Suprapubic skin (tissue), 4 donors: ENCODE measurements around the gene SLC1A7. TPM values are rescaled to one million over a fixed set of nuclear protein-coding genes. Genes with fewer than 3 reads are reported as not detected.

Experiments used
- DNase-seq, 2 donors: peaks; one replicate each; pipeline ENCODE4 v3.0.0-alpha.2; 2019; ENCODE audit warnings: low spot score in 2 of 2
- H3K27ac ChIP-seq: fragments of 200-600 bp; sonication (generic); one replicate; pipeline ENCODE4 v1.5.1; 2019
- H3K27me3 ChIP-seq: fragments of 200-600 bp; sonication (generic); one replicate; pipeline ENCODE4 v1.5.1; 2019
- H3K36me3 ChIP-seq: fragments of 200-600 bp; sonication (generic); one replicate; pipeline ENCODE4 v1.5.1; 2019
- H3K4me1 ChIP-seq: fragments of 200-600 bp; sonication (generic); one replicate; pipeline ENCODE4 v1.5.1; 2019
- H3K4me3 ChIP-seq: fragments of 200-600 bp; sonication (generic); one replicate; pipeline ENCODE4 v1.5.1; 2019; ENCODE audit warnings: mild to moderate bottlenecking
- H3K9me3 ChIP-seq: fragments of 200-600 bp; sonication (generic); one replicate; pipeline ENCODE4 v1.5.1; 2019
- EP300 ChIP-seq: sonication (generic); formaldehyde crosslinking; IDR thresholded peaks from one replicate; pipeline ENCODE4 v1.6.1; 2017; ENCODE audit warnings: antibody characterized with exemption
- POLR2A ChIP-seq, 2 donors: fragments of 450-650 bp; IDR thresholded peaks; one replicate each; pipeline ENCODE4 v1.6.1; 2017; ENCODE audit warnings: antibody characterized with exemption in 2 of 2, mild to moderate bottlenecking in 2 of 2, moderate library complexity in 2 of 2
- POLR2AphosphoS5 ChIP-seq, 3 donors: sonication (generic); formaldehyde crosslinking; IDR thresholded peaks; one replicate each; pipeline ENCODE4 v1.6.1; 2017; ENCODE audit warnings: antibody characterized with exemption in 3 of 3
- WGBS: methylation state at CpG from one replicate; pipeline ENCODE4 v1.1.5; 2018; 5-methylcytosine and 5-hydroxymethylcytosine counted together
- total RNA-seq, 4 donors: library from RNA; depleted of rRNA; stranded (reverse); fragments of >200 nt; gene quantifications; one replicate each; pipeline ENCODE4 v1.1.0, GENCODE V29; 2016
- TF ChIP-seq, protein P1 (sequence below), 2 donors: fragments of 200-600 bp in 1 of 2; fragments of 450-650 bp in 1 of 2; sonication (generic) in 1 of 2; IDR thresholded peaks; one replicate each; pipeline ENCODE4 v1.5.1; 2016 to 2019; ENCODE audit warnings: antibody characterized with exemption in 2 of 2, mild to moderate bottlenecking in 1 of 2, moderate library complexity in 1 of 2

SLC1A7 gene
- total RNA-seq, 4 donors from 2014 or later: not detected

GRCh38 chr1:53093451-53093754 is 49.0 kb downstream of the SLC1A7 start:
- no peak for DNase-seq
- WGBS: 80% methylated on average over 5 of the region's 8 CpGs
- H3K27me3 ChIP-seq: no peaks in the 10 kb centered on the region
- no peak overlapping the region for H3K4me3 ChIP-seq
- TF ChIP-seq EP300: no peak
- TF ChIP-seq, protein P1, sequence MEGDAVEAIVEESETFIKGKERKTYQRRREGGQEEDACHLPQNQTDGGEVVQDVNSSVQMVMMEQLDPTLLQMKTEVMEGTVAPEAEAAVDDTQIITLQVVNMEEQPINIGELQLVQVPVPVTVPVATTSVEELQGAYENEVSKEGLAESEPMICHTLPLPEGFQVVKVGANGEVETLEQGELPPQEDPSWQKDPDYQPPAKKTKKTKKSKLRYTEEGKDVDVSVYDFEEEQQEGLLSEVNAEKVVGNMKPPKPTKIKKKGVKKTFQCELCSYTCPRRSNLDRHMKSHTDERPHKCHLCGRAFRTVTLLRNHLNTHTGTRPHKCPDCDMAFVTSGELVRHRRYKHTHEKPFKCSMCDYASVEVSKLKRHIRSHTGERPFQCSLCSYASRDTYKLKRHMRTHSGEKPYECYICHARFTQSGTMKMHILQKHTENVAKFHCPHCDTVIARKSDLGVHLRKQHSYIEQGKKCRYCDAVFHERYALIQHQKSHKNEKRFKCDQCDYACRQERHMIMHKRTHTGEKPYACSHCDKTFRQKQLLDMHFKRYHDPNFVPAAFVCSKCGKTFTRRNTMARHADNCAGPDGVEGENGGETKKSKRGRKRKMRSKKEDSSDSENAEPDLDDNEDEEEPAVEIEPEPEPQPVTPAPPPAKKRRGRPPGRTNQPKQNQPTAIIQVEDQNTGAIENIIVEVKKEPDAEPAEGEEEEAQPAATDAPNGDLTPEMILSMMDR (IDR thresholded peaks at IDR 0.05): no peak
- TF ChIP-seq POLR2A (IDR thresholded peaks at IDR 0.05): no peak
- TF ChIP-seq POLR2AphosphoS5 (IDR thresholded peaks at IDR 0.05): no peak
- no peak overlapping the region for H3K27ac ChIP-seq
- H3K4me1 ChIP-seq: no peaks in the 10 kb centered on the region
- H3K36me3 ChIP-seq: no peaks in the 10 kb centered on the region
- no peaks in the 10 kb centered on the region for H3K9me3 ChIP-seq

DNA sequence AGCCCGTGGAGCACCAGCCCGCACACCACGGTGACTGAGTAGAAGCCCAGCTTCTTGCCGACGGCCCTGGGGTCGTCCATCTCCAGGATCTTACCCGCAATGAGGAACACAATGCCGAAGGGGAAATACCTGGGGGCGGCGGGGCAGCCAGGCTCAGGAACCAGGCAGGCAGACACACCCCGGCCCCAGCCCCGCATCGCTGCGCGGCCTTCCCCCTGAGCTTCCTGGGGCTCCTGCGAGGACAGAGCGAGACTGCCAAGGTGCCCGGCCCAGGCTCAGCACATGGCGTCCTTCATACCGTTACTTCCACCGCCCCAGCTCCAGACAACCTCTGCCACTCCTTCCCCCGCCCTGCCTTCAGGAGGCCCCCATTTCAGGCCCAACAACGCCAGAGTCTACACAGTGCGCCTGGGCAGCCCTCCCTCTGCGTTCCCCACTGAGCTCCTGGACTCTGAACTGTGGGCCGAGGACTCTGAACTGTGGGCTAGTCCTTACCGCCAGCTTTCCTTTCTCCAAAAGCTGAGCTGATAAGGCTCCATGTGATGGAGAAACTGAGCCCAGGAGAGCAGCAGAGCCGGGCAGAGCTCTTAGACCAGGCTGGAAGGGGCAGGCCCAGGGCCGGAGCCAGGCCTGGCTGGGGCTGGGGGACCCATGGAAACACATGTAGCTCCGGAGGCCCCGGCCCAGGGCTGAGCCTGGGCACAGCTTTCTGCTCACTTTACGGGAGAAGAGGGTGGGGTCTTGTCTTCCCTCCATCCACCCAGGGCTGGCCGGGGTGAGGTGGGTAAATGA is 49.6 kb downstream of the SLC1A7 start:
- H3K4me3 ChIP-seq: no peak overlapping the region
- 84% methylated on average over 31 of the region's 33 CpGs for WGBS
- H3K27ac ChIP-seq: no peak overlapping the region
- no peak for DNase-seq
- TF ChIP-seq, protein P1 (IDR thresholded peaks at IDR 0.05): no peak
- no peak for TF ChIP-seq POLR2A (IDR thresholded peaks at IDR 0.05)
- TF ChIP-seq POLR2AphosphoS5 (IDR thresholded peaks at IDR 0.05): no peak
- TF ChIP-seq EP300: no peak
- H3K36me3 ChIP-seq: no peaks in the 10 kb centered on the region
- H3K27me3 ChIP-seq: no peaks in the 10 kb centered on the region
- no peaks in the 10 kb centered on the region for H3K9me3 ChIP-seq
- no peaks in the 10 kb centered on the region for H3K4me1 ChIP-seq

DNA sequence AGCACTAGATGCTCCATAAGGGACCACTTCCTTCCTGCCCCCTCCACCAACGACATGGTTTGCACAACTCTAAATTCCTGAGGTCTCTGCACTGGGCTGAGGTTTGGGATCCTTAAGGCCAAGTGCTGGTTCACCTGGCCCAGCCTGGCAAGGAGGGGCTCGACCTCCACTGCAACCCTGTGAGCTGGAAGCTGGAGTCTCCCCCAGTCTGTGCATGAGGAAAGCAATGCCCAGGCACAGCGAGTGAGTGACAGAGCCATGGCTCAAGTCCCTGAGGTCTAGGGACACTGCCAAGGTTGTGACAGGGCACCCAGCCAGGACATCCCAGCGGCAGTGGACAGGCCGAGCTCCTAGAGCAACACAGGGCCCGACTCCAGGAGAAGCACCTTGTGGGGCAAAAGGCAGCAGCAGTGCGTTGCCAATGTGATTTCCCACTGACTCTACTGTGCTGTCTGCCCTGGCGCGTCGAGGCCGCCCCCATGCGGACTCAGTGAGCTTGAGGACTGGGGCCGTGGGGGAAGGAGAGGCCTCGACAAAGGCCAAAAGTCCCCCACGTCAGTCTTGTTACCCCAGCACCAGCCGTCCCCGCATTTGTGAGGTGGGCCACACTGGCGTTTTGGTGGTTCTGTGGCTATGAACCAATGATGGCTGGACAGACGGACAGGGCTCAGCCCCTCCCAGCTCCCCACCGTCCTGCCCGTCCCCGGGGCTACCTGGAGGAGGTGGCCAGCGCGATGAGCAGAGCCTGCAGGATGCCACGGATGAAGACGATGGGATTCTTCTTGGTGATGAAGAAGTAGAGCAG is 50.4 kb downstream of the SLC1A7 start:
- Histone ChIP-seq H3K9me3 (no peaks in the 10 kb centered on the region), H3K27ac (no peak overlapping the region), H3K36me3 (no peaks in the 10 kb centered on the region), H3K4me3 (no peak overlapping the region), H3K27me3 (no peaks in the 10 kb centered on the region), H3K4me1 (no peaks in the 10 kb centered on the region)
- TF ChIP-seq EP300 (no peak), POLR2AphosphoS5 (IDR thresholded peaks at IDR 0.05) (no peak), POLR2A (IDR thresholded peaks at IDR 0.05) (no peak)
- TF ChIP-seq, protein P1 (IDR thresholded peaks at IDR 0.05): no peak
- 92% methylated on average over 24 of the region's 26 CpGs for WGBS
- no peak for DNase-seq

GRCh38 chr1:53090227-53091147 is 52.0 kb downstream of the SLC1A7 start:
- Histone ChIP-seq H3K27me3 (no peaks in the 10 kb centered on the region), H3K27ac (no peak overlapping the region), H3K4me1 (no peaks in the 10 kb centered on the region), H3K4me3 (no peak overlapping the region), H3K9me3 (no peaks in the 10 kb centered on the region), H3K36me3 (no peaks in the 10 kb centered on the region)
- DNase-seq: no peak
- 84% methylated on average over 18 of the region's 37 CpGs for WGBS
- TF ChIP-seq POLR2A (IDR thresholded peaks at IDR 0.05): no peak
- TF ChIP-seq, protein P1 (IDR thresholded peaks at IDR 0.05): no peak
- TF ChIP-seq EP300: no peak
- no peak for TF ChIP-seq POLR2AphosphoS5 (IDR thresholded peaks at IDR 0.05)
